HepG2 (cell line): ENCODE results near the gene GRID1. TPM values are rescaled to one million over a fixed set of nuclear protein-coding genes. Genes with fewer than 3 reads are reported as not detected.

Source experiments
- ATAC-seq: fragments of 200-7000 bp; cut with Tn5 transposase; 3 replicates; pipeline ENCODE4 v1.9.1; 2020; ENCODE audit warnings: mild to moderate bottlenecking, moderate library complexity
- BruUV-seq: library from RNA; stranded (reverse); fragments of 400-500 nt; replicated peaks from 2 replicates; lab custom pipeline; 2021; lab: Mats Ljungman, UMichigan
- CTCF ChIA-PET: fragments of 300-600 bp; formaldehyde crosslinking; extraction: SDS; loops from one replicate; lab custom pipeline; 2021; ENCODE audit warnings: low total read pairs, inconsistent platforms, low intra/inter-chr PET ratio; lab: Yijun Ruan, JAX
- POLR2A ChIA-PET: fragments of 350-600 bp; sonication (Branson Sonifier 250); formaldehyde crosslinking; loops from one replicate; lab custom pipeline; 2020; ENCODE audit warnings: antibody characterized with exemption, inconsistent platforms; lab: Yijun Ruan, JAX
- DNase-seq: peaks from one replicate; pipeline ENCODE4 v3.0.0-alpha.2; 2015; ENCODE audit warnings: low spot score
- FAIRE-seq: peaks from 3 replicates; lab custom pipeline; 2011; peaks lifted over from hg19 to GRCh38; lab: Jason Lieb, UNC
- H2AFZ ChIP-seq: one replicate; pipeline ENCODE4 v1.6.1; 2011; ENCODE audit warnings: low read length, inconsistent platforms
- H3K27ac ChIP-seq: fragments of 300-600 bp; 3 replicates; pipeline ENCODE4 v1.8.0; 2011; ENCODE audit warnings: mixed run types, mild to moderate bottlenecking, mixed read lengths, low read length, inconsistent platforms; ENCODE audit not compliant: insufficient read depth; ENCODE audit errors: extremely low read length
- H3K27me3 ChIP-seq, 2 experiments: fragments of 200-600 bp in 1 of 2; 2 replicates in 1 of 2; 3 replicates in 1 of 2; pipeline versions ENCODE4 v1.6.0 to v1.8.0; 2011; ENCODE audit warnings: low read length in 2 of 2, mild to moderate bottlenecking in 2 of 2, moderate library complexity in 2 of 2, inconsistent platforms in 1 of 2; ENCODE audit not compliant: insufficient read depth in 2 of 2, control insufficient read depth in 1 of 2
- H3K36me3 ChIP-seq, 2 experiments: fragments of 200-600 bp in 1 of 2; replicated peaks in 1 of 2; 2 replicates in 1 of 2; 3 replicates in 1 of 2; pipeline versions ENCODE4 v1.5.1 to v1.8.0; 2011; ENCODE audit warnings: low read length in 2 of 2, inconsistent platforms in 1 of 2; ENCODE audit not compliant: insufficient read depth in 2 of 2, control insufficient read depth in 1 of 2
- H3K4me1 ChIP-seq: 2 replicates; pipeline ENCODE4 v1.5.1; 2012; ENCODE audit warnings: low read length, inconsistent platforms; ENCODE audit not compliant: insufficient read depth
- H3K4me2 ChIP-seq: 2 replicates; pipeline ENCODE4 v1.6.0; 2011; ENCODE audit warnings: low read depth, low read length, inconsistent platforms
- H3K4me3 ChIP-seq, 3 experiments: fragments of 200-600 bp in 1 of 3; sonication (generic), shearing (Covaris generic) in 1 of 3; replicated peaks in 1 of 3; 2 replicates each; pipeline ENCODE4 v1.5.1; 2011 to 2016; ENCODE audit warnings: low read length in 3 of 3, inconsistent platforms in 2 of 3, low read depth in 2 of 3, mild to moderate bottlenecking in 2 of 3, control low read depth in 1 of 3, mixed read lengths in 1 of 3; ENCODE audit not compliant: insufficient read depth in 1 of 3
- H3K79me2 ChIP-seq: one replicate; pipeline ENCODE4 v1.6.1; 2011; ENCODE audit warnings: low read length, inconsistent platforms; ENCODE audit not compliant: insufficient read depth
- H3K9ac ChIP-seq: 2 replicates; pipeline ENCODE4 v1.6.0; 2011; ENCODE audit warnings: mild to moderate bottlenecking, low read depth, low read length, inconsistent platforms; ENCODE audit not compliant: insufficient read depth
- H3K9me3 ChIP-seq: 2 replicates; pipeline ENCODE4 v1.5.1; 2012; ENCODE audit warnings: mild to moderate bottlenecking, low read length
- H4K20me1 ChIP-seq: 2 replicates; pipeline ENCODE4 v1.6.0; 2011; ENCODE audit warnings: inconsistent platforms, mild to moderate bottlenecking, low read length, moderate library complexity; ENCODE audit not compliant: insufficient read depth
- ARNT ChIP-seq: fragments of 450-650 bp; IDR thresholded peaks from 2 replicates; pipeline ENCODE4 v1.6.1; 2017
- DRAP1 ChIP-seq: IDR thresholded peaks from 2 replicates; pipeline ENCODE4 v1.6.1; 2016; ENCODE audit warnings: missing genetic modification reagents, missing compliant biosample characterization
- GPN1 ChIP-seq: sonication (generic); formaldehyde crosslinking; IDR thresholded peaks from 2 replicates; pipeline ENCODE4 v1.5.1; 2020; ENCODE audit warnings: missing genetic modification reagents, borderline replicate concordance
- GTF2F1 ChIP-seq: fragments of 150-350 bp; IDR thresholded peaks from 2 replicates; pipeline ENCODE4 v1.6.1; 2014; ENCODE audit warnings: low read length
- KLF15 ChIP-seq: sonication (generic); formaldehyde crosslinking; IDR thresholded peaks from 2 replicates; pipeline ENCODE4 v1.8.1; 2023; ENCODE audit warnings: borderline replicate concordance, mild to moderate bottlenecking, inconsistent platforms, missing genetic modification reagents, mixed read lengths
- PITX1 ChIP-seq: sonication (generic); formaldehyde crosslinking; IDR thresholded peaks from 2 replicates; pipeline ENCODE4 v1.5.1; 2020; ENCODE audit warnings: mild to moderate bottlenecking, missing genetic modification reagents
- TEF ChIP-seq: sonication (generic); formaldehyde crosslinking; IDR thresholded peaks from 2 replicates; pipeline ENCODE4 v1.5.0; 2020; ENCODE audit warnings: missing genetic modification reagents
- ZNF142 ChIP-seq: sonication (generic); formaldehyde crosslinking; IDR thresholded peaks from 2 replicates; pipeline ENCODE4 v1.4.0; 2020; ENCODE audit warnings: missing genetic modification reagents
- ZNF563 ChIP-seq: sonication (generic); formaldehyde crosslinking; IDR thresholded peaks from 2 replicates; pipeline ENCODE4 v1.8.0; 2022; ENCODE audit warnings: mild to moderate bottlenecking, moderate library complexity, missing genetic modification reagents
- ZNF597 ChIP-seq: sonication (generic); formaldehyde crosslinking; IDR thresholded peaks from 2 replicates; pipeline ENCODE4 v1.5.0; 2020; ENCODE audit warnings: missing genetic modification reagents
- ZNF605 ChIP-seq: sonication (generic); formaldehyde crosslinking; IDR thresholded peaks from 2 replicates; pipeline ENCODE4 v1.8.0; 2022; ENCODE audit warnings: mild to moderate bottlenecking, missing genetic modification reagents
- ZNF710 ChIP-seq: sonication (generic); formaldehyde crosslinking; IDR thresholded peaks from 2 replicates; pipeline ENCODE4 v1.5.0; 2020; ENCODE audit warnings: mild to moderate bottlenecking, missing genetic modification reagents, borderline replicate concordance
- ZNF816 ChIP-seq: sonication (generic); formaldehyde crosslinking; IDR thresholded peaks from 2 replicates; pipeline ENCODE4 v1.8.0; 2022; ENCODE audit warnings: missing genetic modification reagents, mild to moderate bottlenecking, borderline replicate concordance
- WGBS: methylation state at CpG from one replicate; pipeline ENCODE4 v1.1.6; 2017; ENCODE audit warnings: low lambda C conversion rate; 5-methylcytosine and 5-hydroxymethylcytosine counted together
- in situ Hi-C: cut with HindIII; loops from 2 replicates; pipeline ENCODE4 v1.10.0; 2017; ENCODE audit warnings: low pct_unique_long_range_greater_than_20kb; ENCODE audit not compliant: extremely low pct_ligation_motif_present
- intact Hi-C: fragments of 100-400 bp; cut with micrococcal nuclease; formaldehyde crosslinking; loops from one replicate; pipeline ENCODE4 v1.10.0; 2022; ENCODE audit not compliant: unreplicated experiment
- polyA plus RNA-seq, 8 experiments: library from polyadenylated mRNA; depleted of rRNA in 3 of 8; stranded (reverse) in 7 of 8; unstranded in 1 of 8; fragments of >200 nt; fragmentation: Illumina TruSeq in 4 of 8; extraction: Trizol in 4 of 8; gene quantifications; 2 replicates each; pipeline versions ENCODE4 v1.2.1 to v1.2.3, GENCODE V29; 2011 to 2016; ENCODE audit warnings: low read depth in 4 of 8, missing spikeins in 1 of 8, mixed read lengths in 1 of 8; ENCODE audit not compliant: insufficient read depth in 1 of 8
- total RNA-seq, 5 experiments: library from RNA; depleted of rRNA; stranded (reverse); fragments of >200 nt; fragmentation: Illumina TruSeq; extraction: Trizol; gene quantifications; 2 replicates each; pipeline ENCODE4 v1.2.3, GENCODE V29; 2016; ENCODE audit warnings: low read depth in 1 of 5

GRID1 gene
- total and polyA plus RNA-seq, 2 of the 13 experiments (the other 11 are each of a cell fraction or from before 2014, with no cell fraction given), result 0.05 TPM; not detected in 1

GRCh38 chr10:86127274-86127819, 239.2 kb downstream of the GRID1 start:
- CTCF ChIA-PET, result no interaction called here

More at GRCh38 chr10:86127274-86127819, 239.2 kb downstream of the GRID1 start:
- POLR2A ChIA-PET, result no interaction called here
- intact Hi-C loops, result no loop called here
- in situ Hi-C loops, result no loop called here
- Histone ChIP-seq H3K79me2 (no peaks in the 10 kb centered on the region), H3K9me3 (no peaks in the 10 kb centered on the region), H3K27me3 (peaks cover 3 to 13% of the 10 kb centered on the region in 2 experiments; a peak in 4 of 5 replicates), H3K27ac (no peak overlapping the region), H3K4me1 (no peaks in the 10 kb centered on the region), H3K9ac (no peak overlapping the region), H3K4me2 (no peak overlapping the region), H2AFZ (no peak overlapping the region), H3K36me3 (no peaks in the 10 kb centered on the region), H4K20me1 (0 out of 2 replicates have a peak, but pooled peaks cover 3% of the 10 kb centered on the region), H3K4me3 (no peak overlapping the region)
- WGBS, result 27% methylated on average over 3 of the region's 8 CpGs
- no peak for FAIRE-seq
- no TSS peak for BruUV-seq
- no peak for ATAC-seq
- TF ChIP-seq ZNF597, result no peak
- no peak for TF ChIP-seq ZNF816 (CRISPR knock-in tag)
- no peak for TF ChIP-seq TEF (CRISPR knock-in tag)
- no peak for TF ChIP-seq GTF2F1
- TF ChIP-seq GPN1 (CRISPR knock-in tag), result no peak
- TF ChIP-seq ZNF142, result no peak
- no peak for TF ChIP-seq ZNF563 (CRISPR knock-in tag)
- no peak for TF ChIP-seq ZNF710 (CRISPR knock-in tag)
- TF ChIP-seq ARNT, result no peak
- no peak for TF ChIP-seq PITX1 (CRISPR knock-in tag)
- no peak for TF ChIP-seq KLF15 (CRISPR knock-in tag)
- TF ChIP-seq DRAP1, result no peak
- no peak for TF ChIP-seq ZNF605
- no peak for DNase-seq
